Bronchial epithelial cell (primary cell): ENCODE results near the gene GZMA. TPM values are rescaled to one million over a fixed set of nuclear protein-coding genes. Genes with fewer than 3 reads are reported as not detected.

ENCODE experiments used
- DNase-seq: peaks from one replicate; pipeline ENCODE4 v3.0.0-alpha.2; 2010; ENCODE audit warnings: low read depth
- FAIRE-seq: peaks from 2 replicates; lab custom pipeline; 2011; peaks lifted over from hg19 to GRCh38; lab: Jason Lieb, UNC
- H3K27me3 ChIP-seq: 2 replicates; pipeline ENCODE4 v1.5.1; 2011; ENCODE audit warnings: low read length; ENCODE audit not compliant: control insufficient read depth, insufficient read depth
- H3K36me3 ChIP-seq: 2 replicates; pipeline ENCODE4 v1.5.1; 2011; ENCODE audit warnings: low read length; ENCODE audit not compliant: control insufficient read depth, insufficient read depth
- H3K4me3 ChIP-seq: 2 replicates; pipeline ENCODE4 v1.5.1; 2011; ENCODE audit warnings: mild to moderate bottlenecking, low read depth, low read length, control low read depth
- CTCF ChIP-seq: IDR thresholded peaks from 2 replicates; pipeline ENCODE4 v1.5.1; 2011; ENCODE audit warnings: mild to moderate bottlenecking, moderate library complexity, low read length, control low read depth, inconsistent platforms; ENCODE audit not compliant: insufficient read depth, severe bottlenecking
- total RNA-seq: library from RNA; depleted of rRNA; stranded (reverse); fragments of >200 nt; gene quantifications from 2 replicates; pipeline ENCODE4 v1.2.1, GENCODE V29; 2014

Gene GZMA
- total RNA-seq, 1 donor from 2014 or later: not detected

- Histone ChIP-seq H3K4me3 (no peak overlapping the region), H3K36me3 (no peaks in the 10 kb centered on the region), H3K27me3 (no peaks in the 10 kb centered on the region)
- DNase-seq (no peak), FAIRE-seq (peak; percentile 13)
- TF ChIP-seq CTCF: no peak
Measured at GRCh38 chr5:55114061-55114460, 11.6 kb downstream of the GZMA start.

- Histone ChIP-seq H3K27me3 (no peaks in the 10 kb centered on the region), H3K36me3 (no peaks in the 10 kb centered on the region), H3K4me3 (no peak overlapping the region)
- no peak for TF ChIP-seq CTCF
- DNase-seq (no peak), FAIRE-seq (no peak)
Measured at GRCh38 chr5:55123365-55123764, 20.9 kb downstream of the GZMA start.

- Histone ChIP-seq H3K36me3 (no peaks in the 10 kb centered on the region), H3K27me3 (no peaks in the 10 kb centered on the region), H3K4me3 (no peak overlapping the region)
- FAIRE-seq: no peak
- no peak for DNase-seq
- TF ChIP-seq CTCF: no peak
Measured at GRCh38 chr5:55134053-55134722, 31.7 kb downstream of the GZMA start.

- Histone ChIP-seq H3K27me3 (no peaks in the 10 kb centered on the region), H3K4me3 (no peak overlapping the region), H3K36me3 (no peaks in the 10 kb centered on the region)
- DNase-seq (no peak), FAIRE-seq (no peak)
- no peak for TF ChIP-seq CTCF
Measured at GRCh38 chr5:55136521-55136920, 34.1 kb downstream of the GZMA start.

- Histone ChIP-seq H3K27me3 (peaks cover 9% of the 10 kb centered on the region), H3K36me3 (no peaks in the 10 kb centered on the region), H3K4me3 (no peak overlapping the region)
- TF ChIP-seq CTCF: no peak
- DNase-seq (no peak), FAIRE-seq (no peak)
Measured at GRCh38 chr5:55140908-55141665, 38.6 kb downstream of the GZMA start.
